H9 (cell line): ENCODE results near the gene DDX53. TPM values are rescaled to one million over a fixed set of nuclear protein-coding genes. Genes with fewer than 3 reads are reported as not detected.

Experiments
- DNase-seq: peaks from one replicate; pipeline ENCODE4 v3.0.0-alpha.2; 2017
- H2AFZ ChIP-seq: one replicate; pipeline ENCODE4 v1.6.1; 2013; ENCODE audit warnings: mild to moderate bottlenecking, low read length, control low read depth, moderate library complexity
- H2AK5ac ChIP-seq: 2 replicates; pipeline ENCODE4 v1.6.1; 2013; ENCODE audit warnings: low read length, control low read depth, mixed read lengths; ENCODE audit not compliant: insufficient read length
- H2BK120ac ChIP-seq: one replicate; pipeline ENCODE4 v1.6.1; 2013; ENCODE audit warnings: low read depth, mild to moderate bottlenecking, low read length, control low read depth, inconsistent platforms; ENCODE audit not compliant: poor library complexity, severe bottlenecking
- H2BK12ac ChIP-seq: 2 replicates; pipeline ENCODE4 v1.6.1; 2013; ENCODE audit warnings: low read length, control low read depth, mixed read lengths, low read depth; ENCODE audit not compliant: insufficient read length
- H2BK15ac ChIP-seq: 2 replicates; pipeline ENCODE4 v1.6.1; 2013; ENCODE audit warnings: low read depth, low read length, control low read depth
- H2BK20ac ChIP-seq: one replicate; pipeline ENCODE4 v1.6.1; 2013; ENCODE audit warnings: low read depth, mild to moderate bottlenecking, low read length, control low read depth, inconsistent platforms; ENCODE audit not compliant: poor library complexity, severe bottlenecking
- H2BK5ac ChIP-seq: 2 replicates; pipeline ENCODE4 v1.6.1; 2013; ENCODE audit warnings: low read length, control low read depth, mixed read lengths; ENCODE audit not compliant: insufficient read length
- H3K14ac ChIP-seq: 2 replicates; pipeline ENCODE4 v1.6.1; 2013; ENCODE audit warnings: low read length, control low read depth; ENCODE audit not compliant: insufficient read depth
- H3K18ac ChIP-seq: 2 replicates; pipeline ENCODE4 v1.6.1; 2013; ENCODE audit warnings: low read depth, mild to moderate bottlenecking, mixed read lengths, low read length, control low read depth; ENCODE audit not compliant: insufficient read length
- H3K23ac ChIP-seq: 2 replicates; pipeline ENCODE4 v1.6.1; 2013; ENCODE audit warnings: low read length, control low read depth, mixed read lengths, low read depth; ENCODE audit not compliant: insufficient read length
- H3K23me2 ChIP-seq: 2 replicates; pipeline ENCODE4 v1.6.1; 2013; ENCODE audit warnings: low read depth, mild to moderate bottlenecking, mixed read lengths, low read length, control low read depth; ENCODE audit not compliant: insufficient read length, poor library complexity, severe bottlenecking
- H3K27ac ChIP-seq: 2 replicates; pipeline ENCODE4 v1.5.1; 2013; ENCODE audit warnings: low read length, control low read depth, mixed read lengths, low read depth; ENCODE audit not compliant: insufficient read length
- H3K27me3 ChIP-seq: 2 replicates; pipeline ENCODE4 v1.6.1; 2013; ENCODE audit warnings: low read length, control low read depth, inconsistent platforms; ENCODE audit not compliant: insufficient read depth
- H3K4ac ChIP-seq: 2 replicates; pipeline ENCODE4 v1.6.1; 2013; ENCODE audit warnings: low read depth, mild to moderate bottlenecking, control low read depth, inconsistent platforms, low read length, moderate library complexity
- H3K4me1 ChIP-seq: 2 replicates; pipeline ENCODE4 v1.6.1; 2013; ENCODE audit warnings: low read length, control low read depth, inconsistent platforms; ENCODE audit not compliant: insufficient read depth
- H3K4me2 ChIP-seq: 2 replicates; pipeline ENCODE4 v1.6.1; 2013; ENCODE audit warnings: low read length, control low read depth, mixed read lengths; ENCODE audit not compliant: insufficient read length, insufficient read depth
- H3K56ac ChIP-seq: 2 replicates; pipeline ENCODE4 v1.6.1; 2013; ENCODE audit warnings: low read depth, mild to moderate bottlenecking, mixed read lengths, low read length, control low read depth; ENCODE audit not compliant: insufficient read length
- H3K79me1 ChIP-seq: 2 replicates; pipeline ENCODE4 v1.6.1; 2013; ENCODE audit warnings: low read depth, mild to moderate bottlenecking, moderate library complexity, low read length, control low read depth, inconsistent platforms; ENCODE audit not compliant: insufficient read depth, poor library complexity, severe bottlenecking
- H3K79me2 ChIP-seq: 2 replicates; pipeline ENCODE4 v1.6.1; 2013; ENCODE audit warnings: low read length, control low read depth, inconsistent platforms; ENCODE audit not compliant: insufficient read depth
- H3K9ac ChIP-seq: 2 replicates; pipeline ENCODE4 v1.6.1; 2013; ENCODE audit warnings: low read length, control low read depth, mixed read lengths; ENCODE audit not compliant: insufficient read length; ENCODE audit errors: extremely low read depth
- H3K9me3 ChIP-seq: one replicate; pipeline ENCODE4 v1.6.1; 2013; ENCODE audit warnings: low read depth, low read length, inconsistent platforms; ENCODE audit not compliant: control insufficient read depth
- H3T11ph ChIP-seq: one replicate; pipeline ENCODE4 v1.6.1; 2013; ENCODE audit warnings: mild to moderate bottlenecking, low read length, control low read depth, inconsistent platforms
- H4K20me1 ChIP-seq: one replicate; pipeline ENCODE4 v1.6.1; 2013; ENCODE audit not compliant: control insufficient read depth, insufficient read length, insufficient read depth
- H4K5ac ChIP-seq: 2 replicates; pipeline ENCODE4 v1.6.1; 2013; ENCODE audit warnings: low read depth, mild to moderate bottlenecking, mixed read lengths, low read length, control low read depth; ENCODE audit not compliant: insufficient read length
- H4K8ac ChIP-seq: replicated peaks from 2 replicates; pipeline ENCODE4 v1.6.1; 2013; ENCODE audit warnings: low read length, control low read depth, mixed read lengths, low read depth; ENCODE audit not compliant: insufficient read length
- H4K91ac ChIP-seq: 2 replicates; pipeline ENCODE4 v1.6.1; 2013; ENCODE audit warnings: low read depth, mild to moderate bottlenecking, moderate library complexity, mixed read lengths, low read length, control low read depth; ENCODE audit not compliant: insufficient read length
- H3K27ac Mint-ChIP-seq, 3 experiments: 2 replicates in 2 of 3; 3 replicates in 1 of 3; pipeline ENCODE4 v1.8.0; 2020 to 2021; ENCODE audit warnings: mixed read lengths in 3 of 3, mild to moderate bottlenecking in 1 of 3, moderate library complexity in 1 of 3
- H3K27me3 Mint-ChIP-seq: 2 replicates; pipeline ENCODE4 v1.8.0; 2021; ENCODE audit warnings: low read depth, mild to moderate bottlenecking, moderate library complexity, mixed read lengths
- H3K36me3 Mint-ChIP-seq, 3 experiments: 2 replicates in 2 of 3; 3 replicates in 1 of 3; pipeline ENCODE4 v1.8.0; 2020 to 2021; ENCODE audit warnings: low read depth in 3 of 3, mixed read lengths in 3 of 3; ENCODE audit not compliant: insufficient read depth in 1 of 3
- H3K4me1 Mint-ChIP-seq, 2 experiments: 2 replicates each; pipeline ENCODE4 v1.8.0; 2020; ENCODE audit warnings: mixed read lengths in 2 of 2
- H3K4me3 Mint-ChIP-seq, 2 experiments: 2 replicates in 1 of 2; 3 replicates in 1 of 2; pipeline ENCODE4 v1.8.0; 2020 to 2021; ENCODE audit warnings: mild to moderate bottlenecking in 2 of 2, mixed read lengths in 2 of 2, moderate library complexity in 1 of 2
- H3K9me3 Mint-ChIP-seq, 2 experiments: 2 replicates in 1 of 2; 3 replicates in 1 of 2; pipeline ENCODE4 v1.8.0; 2020; ENCODE audit warnings: mild to moderate bottlenecking in 2 of 2, mixed read lengths in 2 of 2, moderate library complexity in 1 of 2
- CTCF ChIP-seq: fragments of 200-600 bp; sonication (generic); conservative IDR thresholded peaks from 3 replicates; pipeline ENCODE4 v1.8.0; 2021; ENCODE audit warnings: antibody characterized with exemption, mild to moderate bottlenecking
- WGBS: extraction: QIAGEN DNeasy Blood & Tissue Kit; methylation state at CpG from one replicate; pipeline ENCODE4 v1.1.7; 2013; ENCODE audit warnings: missing lambda C conversion rate, low lambda C conversion rate, mixed read lengths; ENCODE audit not compliant: insufficient read length; ENCODE audit errors: extremely low coverage; 5-methylcytosine and 5-hydroxymethylcytosine counted together
- total RNA-seq: library from RNA; stranded (reverse); gene quantifications from 2 replicates; pipeline ENCODE4 v1.2.1, GENCODE V29; 2021

The DDX53 gene
- total RNA-seq, 1 experiment from 2014 or later = not detected

- Histone ChIP-seq H4K91ac (no peak overlapping the region), H3K4me2 (no peak overlapping the region), H3K27me3 (no peaks in the 10 kb centered on the region), H3K9ac (no peak overlapping the region), H2BK5ac (no peak overlapping the region), H3K23ac (no peak overlapping the region), H3K79me1 (no peaks in the 10 kb centered on the region), H3K27ac (no peak overlapping the region), H2BK20ac (no peak overlapping the region), H4K8ac (no peak overlapping the region), H3K14ac (no peak overlapping the region), H4K5ac (no peak overlapping the region), H3K18ac (no peak overlapping the region), H3T11ph (no peak overlapping the region), H2BK12ac (no peak overlapping the region), H4K20me1 (no peaks in the 10 kb centered on the region), H3K56ac (no peak overlapping the region), H2AK5ac (no peak overlapping the region), H2BK15ac (no peak overlapping the region), H3K4ac (no peak overlapping the region), H3K4me1 (no peaks in the 10 kb centered on the region), H2BK120ac (no peak overlapping the region), H3K9me3 (no peaks in the 10 kb centered on the region), H3K23me2 (no peaks in the 10 kb centered on the region), H2AFZ (no peak overlapping the region), H3K79me2 (no peaks in the 10 kb centered on the region)
- no peak for DNase-seq
- Mint-ChIP-seq H3K36me3 (no peaks in the 10 kb centered on the region), H3K4me3 (no peak overlapping the region), H3K27ac (no peak overlapping the region), H3K9me3 (peaks cover 0 to 20% of the 10 kb centered on the region in 2 experiments; a peak in 3 of 5 replicates), H3K4me1 (peaks cover 3% of the 10 kb centered on the region in 2 experiments; a peak in 3 of 4 replicates), H3K27me3 (no peaks in the 10 kb centered on the region)
- no peak for TF ChIP-seq CTCF
- no CpG with 5 or more reads among the region's 2 CpGs for WGBS
Observed at GRCh38 chrX:23046443-23046842, 46.7 kb downstream of the DDX53 start.
